ENCODE results near the gene RALGAPA1. TPM values are rescaled to one million over a fixed set of nuclear protein-coding genes. Genes with fewer than 3 reads are reported as not detected.

The RALGAPA1 gene
- total and polyA plus RNA-seq, 2 of the 13 experiments (the other 11 are each of a cell fraction or from before 2014, with no cell fraction given) = 65.0 to 89.2 TPM

DNA sequence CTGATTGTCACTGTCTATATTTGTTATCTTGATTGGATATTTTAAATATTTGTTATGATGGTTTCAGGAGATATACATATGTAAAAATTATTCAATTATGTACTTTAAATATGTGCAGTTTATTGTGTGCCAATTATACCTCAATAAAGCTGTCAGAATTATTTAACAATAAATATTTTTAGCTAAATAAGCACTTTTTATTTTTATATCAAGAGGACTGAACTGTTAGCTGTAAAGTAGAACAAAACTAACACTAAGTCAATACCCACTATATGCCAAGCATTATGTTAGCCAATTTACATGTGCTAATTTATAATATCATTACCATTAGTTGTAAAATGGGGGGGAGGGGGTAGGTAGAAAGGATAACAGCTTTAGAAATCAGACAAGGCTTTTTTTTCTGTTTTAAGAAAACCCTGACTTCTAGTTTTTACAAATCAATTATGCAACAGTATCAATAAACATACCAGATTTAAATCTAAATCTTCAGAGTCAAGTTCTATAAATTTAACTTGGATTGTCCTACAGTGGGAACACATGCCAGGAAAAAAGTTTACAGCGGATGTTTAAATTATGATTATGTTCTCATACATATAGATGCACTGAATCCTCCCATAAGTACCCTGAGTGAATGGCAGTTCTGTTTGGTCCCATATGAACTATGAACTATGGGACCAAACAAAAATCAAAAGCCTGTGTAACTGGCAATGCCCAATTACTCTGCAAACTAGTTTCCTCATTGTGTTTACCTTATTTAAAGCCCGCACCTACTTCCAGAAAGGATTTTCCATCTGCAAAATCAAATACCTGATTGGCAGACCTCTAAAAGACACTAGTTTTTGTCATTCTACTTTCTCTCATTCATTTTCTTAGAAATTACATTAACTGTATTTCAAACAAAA, 2.8 kb downstream of the RALGAPA1 start (continued):
- TF ChIP-seq, protein P1, sequence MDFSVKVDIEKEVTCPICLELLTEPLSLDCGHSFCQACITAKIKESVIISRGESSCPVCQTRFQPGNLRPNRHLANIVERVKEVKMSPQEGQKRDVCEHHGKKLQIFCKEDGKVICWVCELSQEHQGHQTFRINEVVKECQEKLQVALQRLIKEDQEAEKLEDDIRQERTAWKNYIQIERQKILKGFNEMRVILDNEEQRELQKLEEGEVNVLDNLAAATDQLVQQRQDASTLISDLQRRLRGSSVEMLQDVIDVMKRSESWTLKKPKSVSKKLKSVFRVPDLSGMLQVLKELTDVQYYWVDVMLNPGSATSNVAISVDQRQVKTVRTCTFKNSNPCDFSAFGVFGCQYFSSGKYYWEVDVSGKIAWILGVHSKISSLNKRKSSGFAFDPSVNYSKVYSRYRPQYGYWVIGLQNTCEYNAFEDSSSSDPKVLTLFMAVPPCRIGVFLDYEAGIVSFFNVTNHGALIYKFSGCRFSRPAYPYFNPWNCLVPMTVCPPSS (IDR thresholded peaks at IDR 0.05) = no peak
- no peak for TF ChIP-seq ZSCAN22 (CRISPR knock-in tag; IDR thresholded peaks at IDR 0.05)
- TF ChIP-seq DPF2 (CRISPR knock-in tag; IDR thresholded peaks at IDR 0.05; ENCODE audit: borderline replicate concordance, low read depth) = peak; percentile 88
- no peak for TF ChIP-seq GATA4 (IDR thresholded peaks at IDR 0.05; ENCODE audit: borderline replicate concordance, low read depth)
- no peak for TF ChIP-seq ZNF768 (CRISPR knock-in tag; IDR thresholded peaks at IDR 0.05)
- TF ChIP-seq, protein P2, sequence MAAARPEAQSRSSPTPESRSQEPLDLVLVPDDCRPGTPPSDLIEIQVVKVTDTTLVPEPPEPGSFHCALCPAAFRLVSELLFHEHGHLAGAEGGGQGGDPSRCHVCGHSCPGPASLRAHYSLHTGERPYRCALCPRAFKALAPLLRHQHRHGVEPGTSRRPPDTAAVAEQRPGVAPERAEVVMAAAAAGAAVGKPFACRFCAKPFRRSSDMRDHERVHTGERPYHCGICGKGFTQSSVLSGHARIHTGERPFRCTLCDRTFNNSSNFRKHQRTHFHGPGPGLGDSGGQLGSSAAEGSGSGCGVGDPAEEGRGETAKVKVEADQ (CRISPR knock-in tag; IDR thresholded peaks at IDR 0.05; ENCODE audit: borderline replicate concordance) = no peak
- TF ChIP-seq ISL2 (CRISPR knock-in tag; IDR thresholded peaks at IDR 0.05) = peak; percentile 98
- TF ChIP-seq CAMTA2 (CRISPR knock-in tag; IDR thresholded peaks at IDR 0.05; ENCODE audit: borderline replicate concordance) = no peak
- no peak for TF ChIP-seq SMC3 (IDR thresholded peaks at IDR 0.05; ENCODE audit: low read length)
- TF ChIP-seq, protein P3, sequence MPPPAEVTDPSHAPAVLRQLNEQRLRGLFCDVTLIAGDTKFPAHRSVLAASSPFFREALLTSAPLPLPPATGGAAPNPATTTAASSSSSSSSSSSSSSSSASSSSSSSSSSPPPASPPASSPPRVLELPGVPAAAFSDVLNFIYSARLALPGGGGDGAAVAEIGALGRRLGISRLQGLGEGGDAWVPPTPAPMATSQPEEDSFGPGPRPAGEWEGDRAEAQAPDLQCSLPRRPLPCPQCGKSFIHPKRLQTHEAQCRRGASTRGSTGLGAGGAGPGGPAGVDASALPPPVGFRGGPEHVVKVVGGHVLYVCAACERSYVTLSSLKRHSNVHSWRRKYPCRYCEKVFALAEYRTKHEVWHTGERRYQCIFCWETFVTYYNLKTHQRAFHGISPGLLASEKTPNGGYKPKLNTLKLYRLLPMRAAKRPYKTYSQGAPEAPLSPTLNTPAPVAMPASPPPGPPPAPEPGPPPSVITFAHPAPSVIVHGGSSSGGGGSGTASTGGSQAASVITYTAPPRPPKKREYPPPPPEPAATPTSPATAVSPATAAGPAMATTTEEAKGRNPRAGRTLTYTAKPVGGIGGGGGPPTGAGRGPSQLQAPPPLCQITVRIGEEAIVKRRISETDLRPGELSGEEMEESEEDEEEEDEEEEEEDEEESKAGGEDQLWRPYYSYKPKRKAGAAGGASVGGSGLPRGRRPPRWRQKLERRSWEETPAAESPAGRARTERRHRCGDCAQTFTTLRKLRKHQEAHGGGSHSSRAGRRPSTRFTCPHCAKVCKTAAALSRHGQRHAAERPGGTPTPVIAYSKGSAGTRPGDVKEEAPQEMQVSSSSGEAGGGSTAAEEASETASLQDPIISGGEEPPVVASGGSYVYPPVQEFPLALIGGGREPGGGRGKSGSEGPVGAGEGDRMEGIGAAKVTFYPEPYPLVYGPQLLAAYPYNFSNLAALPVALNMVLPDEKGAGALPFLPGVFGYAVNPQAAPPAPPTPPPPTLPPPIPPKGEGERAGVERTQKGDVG (CRISPR knock-in tag; IDR thresholded peaks at IDR 0.05; ENCODE audit: borderline replicate concordance) = no peak
- TF ChIP-seq, protein P4, sequence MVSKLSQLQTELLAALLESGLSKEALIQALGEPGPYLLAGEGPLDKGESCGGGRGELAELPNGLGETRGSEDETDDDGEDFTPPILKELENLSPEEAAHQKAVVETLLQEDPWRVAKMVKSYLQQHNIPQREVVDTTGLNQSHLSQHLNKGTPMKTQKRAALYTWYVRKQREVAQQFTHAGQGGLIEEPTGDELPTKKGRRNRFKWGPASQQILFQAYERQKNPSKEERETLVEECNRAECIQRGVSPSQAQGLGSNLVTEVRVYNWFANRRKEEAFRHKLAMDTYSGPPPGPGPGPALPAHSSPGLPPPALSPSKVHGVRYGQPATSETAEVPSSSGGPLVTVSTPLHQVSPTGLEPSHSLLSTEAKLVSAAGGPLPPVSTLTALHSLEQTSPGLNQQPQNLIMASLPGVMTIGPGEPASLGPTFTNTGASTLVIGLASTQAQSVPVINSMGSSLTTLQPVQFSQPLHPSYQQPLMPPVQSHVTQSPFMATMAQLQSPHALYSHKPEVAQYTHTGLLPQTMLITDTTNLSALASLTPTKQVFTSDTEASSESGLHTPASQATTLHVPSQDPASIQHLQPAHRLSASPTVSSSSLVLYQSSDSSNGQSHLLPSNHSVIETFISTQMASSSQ (IDR thresholded peaks at IDR 0.05; ENCODE audit: low read depth) = no peak; the same call in 1 of the 2 replicates
- TF ChIP-seq, protein P4 (CRISPR knock-in tag; IDR thresholded peaks at IDR 0.05; ENCODE audit: borderline replicate concordance) = peak; percentile 79; the same call in 1 of the 2 replicates
- peak; percentile 74 for TF ChIP-seq RBFOX2 (IDR thresholded peaks at IDR 0.05; ENCODE audit: low read depth, low read length)
- no peak for TF ChIP-seq SATB2 (CRISPR knock-in tag; IDR thresholded peaks at IDR 0.05)
- TF ChIP-seq RFX5 (IDR thresholded peaks at IDR 0.05; ENCODE audit: low read depth, low read length) = no peak
- 0 out of 2 replicates have a peak, but pooled peaks have one; percentile 83 for TF ChIP-seq ZNF549 (CRISPR knock-in tag; IDR thresholded peaks at IDR 0.05)
- TF ChIP-seq, protein P5, sequence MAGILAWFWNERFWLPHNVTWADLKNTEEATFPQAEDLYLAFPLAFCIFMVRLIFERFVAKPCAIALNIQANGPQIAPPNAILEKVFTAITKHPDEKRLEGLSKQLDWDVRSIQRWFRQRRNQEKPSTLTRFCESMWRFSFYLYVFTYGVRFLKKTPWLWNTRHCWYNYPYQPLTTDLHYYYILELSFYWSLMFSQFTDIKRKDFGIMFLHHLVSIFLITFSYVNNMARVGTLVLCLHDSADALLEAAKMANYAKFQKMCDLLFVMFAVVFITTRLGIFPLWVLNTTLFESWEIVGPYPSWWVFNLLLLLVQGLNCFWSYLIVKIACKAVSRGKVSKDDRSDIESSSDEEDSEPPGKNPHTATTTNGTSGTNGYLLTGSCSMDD (CRISPR knock-in tag; IDR thresholded peaks at IDR 0.05) = no peak
